Lower leg skin (tissue), 4 donors: ENCODE results near the gene SEC24D. TPM values are rescaled to one million over a fixed set of nuclear protein-coding genes. Genes with fewer than 3 reads are reported as not detected.

Experiments used
- DNase-seq, 2 donors: peaks; one replicate each; pipeline ENCODE4 v3.0.0-alpha.2; 2019; ENCODE audit warnings: low spot score in 2 of 2
- H3K4me3 ChIP-seq: fragments of 200-600 bp; sonication (generic); 2 replicates; pipeline ENCODE4 v1.5.1; 2017; ENCODE audit warnings: mild to moderate bottlenecking, low read depth; ENCODE audit not compliant: poor library complexity, severe bottlenecking
- POLR2A ChIP-seq, 2 donors: fragments of 450-650 bp; IDR thresholded peaks; one replicate each; pipeline ENCODE4 v1.6.1; 2016 to 2017; ENCODE audit warnings: antibody characterized with exemption in 2 of 2, mild to moderate bottlenecking in 1 of 2, moderate library complexity in 1 of 2
- WGBS, 2 donors: methylation state at CpG; one replicate each; pipeline ENCODE4 v1.1.5; 2018; 5-methylcytosine and 5-hydroxymethylcytosine counted together
- intact Hi-C: fragments of 100-400 bp; cut with DNase I; formaldehyde crosslinking; loops from one replicate; pipeline ENCODE4 v1.15.0; 2023; ENCODE audit warnings: low total_unique reads
- total RNA-seq, 4 donors: library from RNA; depleted of rRNA; stranded (reverse); fragments of >200 nt; gene quantifications; one replicate each; pipeline ENCODE4 v1.1.0, GENCODE V29; 2016
- TF ChIP-seq, protein P1 (sequence below), 3 donors: fragments of 450-650 bp; IDR thresholded peaks; one replicate each; pipeline ENCODE4 v1.5.1; 2016; ENCODE audit warnings: antibody characterized with exemption in 3 of 3, mild to moderate bottlenecking in 3 of 3, moderate library complexity in 2 of 3

SEC24D gene
- total RNA-seq, 4 donors from 2014 or later = 8.0 to 14.8 (median 12.9) TPM

DNA sequence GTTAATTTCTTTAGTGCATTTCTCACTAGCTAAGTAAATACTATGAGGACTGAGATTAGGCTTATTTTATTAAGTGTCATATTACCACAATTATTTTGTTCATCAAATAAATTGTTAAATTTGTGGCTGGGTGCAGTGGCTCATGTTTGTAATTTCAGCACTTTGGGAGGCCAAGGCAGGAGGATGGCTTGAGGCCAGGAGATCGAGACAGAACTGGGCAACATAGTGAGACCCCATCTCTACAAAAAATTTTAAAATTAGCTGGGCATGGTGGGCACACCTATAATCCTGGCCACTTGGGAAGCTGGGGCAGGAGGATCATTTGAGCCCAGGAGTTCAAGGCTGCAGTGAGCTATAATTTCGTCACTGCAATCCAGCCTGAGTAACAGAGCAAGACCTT lies 6.8 kb downstream of the SEC24D start:
- DNase-seq = no peak
- TF ChIP-seq, protein P1, sequence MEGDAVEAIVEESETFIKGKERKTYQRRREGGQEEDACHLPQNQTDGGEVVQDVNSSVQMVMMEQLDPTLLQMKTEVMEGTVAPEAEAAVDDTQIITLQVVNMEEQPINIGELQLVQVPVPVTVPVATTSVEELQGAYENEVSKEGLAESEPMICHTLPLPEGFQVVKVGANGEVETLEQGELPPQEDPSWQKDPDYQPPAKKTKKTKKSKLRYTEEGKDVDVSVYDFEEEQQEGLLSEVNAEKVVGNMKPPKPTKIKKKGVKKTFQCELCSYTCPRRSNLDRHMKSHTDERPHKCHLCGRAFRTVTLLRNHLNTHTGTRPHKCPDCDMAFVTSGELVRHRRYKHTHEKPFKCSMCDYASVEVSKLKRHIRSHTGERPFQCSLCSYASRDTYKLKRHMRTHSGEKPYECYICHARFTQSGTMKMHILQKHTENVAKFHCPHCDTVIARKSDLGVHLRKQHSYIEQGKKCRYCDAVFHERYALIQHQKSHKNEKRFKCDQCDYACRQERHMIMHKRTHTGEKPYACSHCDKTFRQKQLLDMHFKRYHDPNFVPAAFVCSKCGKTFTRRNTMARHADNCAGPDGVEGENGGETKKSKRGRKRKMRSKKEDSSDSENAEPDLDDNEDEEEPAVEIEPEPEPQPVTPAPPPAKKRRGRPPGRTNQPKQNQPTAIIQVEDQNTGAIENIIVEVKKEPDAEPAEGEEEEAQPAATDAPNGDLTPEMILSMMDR (IDR thresholded peaks at IDR 0.05) = no peak
- TF ChIP-seq POLR2A (IDR thresholded peaks at IDR 0.05) = no peak
- 89 to 93% methylated on average over 2 of the region's 2 CpGs for WGBS, 2 donors
- no peak overlapping the region for H3K4me3 ChIP-seq
- intact Hi-C loops = no loop called here

DNA sequence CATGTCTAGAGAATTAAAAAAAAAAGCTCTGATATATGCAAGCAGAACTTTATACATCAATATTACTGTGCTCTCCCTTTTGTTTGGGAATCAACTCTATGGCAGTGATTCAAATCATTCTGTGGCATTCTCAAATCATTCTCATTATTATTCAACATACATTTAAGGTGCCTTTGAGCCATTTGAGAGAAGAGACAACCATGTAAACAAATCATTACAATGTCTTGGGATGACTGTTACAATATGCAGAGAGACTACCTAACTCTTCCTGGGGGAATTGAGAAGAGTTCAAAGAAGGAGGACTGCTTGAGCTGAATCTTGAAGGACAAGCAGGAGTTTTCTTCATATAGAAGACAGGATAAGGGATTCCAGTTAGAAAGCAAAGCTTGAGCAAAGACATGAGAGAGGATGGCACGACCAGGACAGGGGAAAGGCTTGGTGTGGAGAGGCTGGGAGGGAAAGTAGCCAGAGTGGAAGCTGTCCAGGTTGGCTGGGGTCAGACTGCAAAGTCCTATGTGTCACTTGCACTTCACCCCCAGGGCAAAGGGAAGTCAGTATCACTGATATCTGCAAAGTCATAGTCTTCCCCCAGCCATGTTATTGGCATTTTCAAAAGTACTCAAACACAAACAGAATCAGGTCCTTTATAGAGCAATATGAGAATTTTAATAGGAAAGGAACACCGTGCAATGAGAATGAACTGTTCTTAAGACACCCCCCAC lies 9.0 kb downstream of the SEC24D start:
- intact Hi-C loops = no loop called here
- H3K4me3 ChIP-seq = no peak overlapping the region
- DNase-seq = no peak
- TF ChIP-seq, protein P1 (IDR thresholded peaks at IDR 0.05) = no peak
- TF ChIP-seq POLR2A (IDR thresholded peaks at IDR 0.05) = no peak
- WGBS, 2 donors = 49 to 67% methylated on average over 2 of the region's 2 CpGs

DNA sequence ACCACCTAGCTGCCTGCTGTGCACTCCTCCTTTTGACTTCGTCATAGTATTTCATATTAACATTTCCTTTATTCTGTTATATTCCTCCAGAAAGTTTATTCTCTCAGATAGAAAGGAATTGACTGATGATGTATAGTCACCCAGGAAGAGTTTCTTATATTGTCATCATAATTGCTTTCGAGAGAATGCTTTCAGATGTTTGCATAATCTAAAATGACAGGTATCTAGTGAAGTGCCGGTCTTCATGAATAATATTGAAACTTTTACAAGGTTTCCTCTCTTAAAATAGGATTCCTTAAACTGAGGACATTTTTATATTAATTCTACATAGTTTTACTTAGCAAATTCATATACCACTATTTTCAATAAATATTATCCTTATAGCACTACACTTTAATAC lies 10.1 kb downstream of the SEC24D start:
- H3K4me3 ChIP-seq = no peak overlapping the region
- 66 to 80% methylated on average over 3 of the region's 3 CpGs for whole genome bisulfite sequencing, 2 donors
- no peak for DNase-seq
- TF ChIP-seq POLR2A (IDR thresholded peaks at IDR 0.05) = no peak
- TF ChIP-seq, protein P1 (IDR thresholded peaks at IDR 0.05) = no peak
- intact Hi-C loops = no loop called here

DNA sequence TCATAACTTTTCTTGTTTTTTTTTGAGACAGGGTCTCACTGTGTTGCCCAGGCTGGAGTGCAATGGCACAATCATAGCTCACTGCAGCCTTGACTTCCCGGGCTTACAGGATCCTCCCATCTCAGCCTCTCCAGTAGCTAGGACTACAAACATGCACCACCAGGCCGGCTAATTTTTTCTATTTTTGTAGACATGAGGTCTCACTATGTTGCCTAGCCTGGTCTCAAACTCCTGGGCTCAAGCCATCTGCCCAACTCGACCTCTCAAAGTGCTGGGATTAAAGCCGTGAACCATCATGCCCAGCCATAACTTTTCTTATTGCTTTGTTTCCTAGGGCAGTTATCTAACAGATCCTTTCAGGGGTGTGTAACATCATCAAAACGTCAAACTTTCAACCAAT lies 11.8 kb downstream of the SEC24D start:
- WGBS, 2 donors = 68 to 85% methylated on average over 5 of the region's 5 CpGs
- no peak for TF ChIP-seq POLR2A (IDR thresholded peaks at IDR 0.05)
- TF ChIP-seq, protein P1 (IDR thresholded peaks at IDR 0.05) = no peak

DNA sequence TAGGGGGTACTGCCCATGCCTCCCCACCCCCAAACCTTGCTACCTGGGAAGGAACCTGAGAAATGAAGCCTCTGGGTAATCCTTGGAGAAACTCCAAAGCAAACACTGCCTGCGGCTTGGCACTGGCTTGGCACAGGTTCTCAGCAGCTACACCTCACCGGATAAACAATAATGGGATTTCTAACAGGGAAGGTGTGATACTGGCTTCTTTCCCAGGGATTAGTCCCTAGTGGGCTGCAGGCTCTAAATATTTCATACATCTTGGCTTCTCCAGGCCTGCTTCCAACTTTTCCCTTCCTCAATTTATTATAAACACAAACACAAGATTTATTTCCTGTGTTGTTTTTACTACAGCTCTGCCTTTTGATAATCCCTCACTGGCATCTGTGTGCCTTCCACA lies 12.5 kb downstream of the SEC24D start:
- no peak for DNase-seq
- intact Hi-C loops = no loop called here
- no peak overlapping the region for H3K4me3 ChIP-seq
- WGBS, 2 donors = 33 to 40% methylated on average over 2 of the region's 2 CpGs
- TF ChIP-seq POLR2A (IDR thresholded peaks at IDR 0.05) = no peak
- TF ChIP-seq, protein P1 (IDR thresholded peaks at IDR 0.05) = no peak

More for the DNA sequence above, 11.8 kb downstream of the SEC24D start:
- no peak overlapping the region for H3K4me3 ChIP-seq
- DNase-seq = no peak
- intact Hi-C loops = no loop called here
